Measurements from ENCODE around the gene PPP4R1. TPM values are rescaled to one million over a fixed set of nuclear protein-coding genes. Genes with fewer than 3 reads are reported as not detected.
"Not testable (repeated sequence)": the region's sequence is repeated elsewhere in the genome, so short reads cannot be mapped to it uniquely, and the experiment has no call there.

The PPP4R1 gene
- total RNA-seq, 1 experiment from 2014 or later = 45.1 TPM

- Histone ChIP-seq H3K27me3 (no peaks in the 10 kb centered on the region), H3K36me3 (peaks cover 37% of the 10 kb centered on the region), H3K9me3 (no peaks in the 10 kb centered on the region), H3K4me3 (no peak overlapping the region)
- no peak for DNase-seq
Observed at GRCh38 chr18:9609190-9609589, 5.2 kb downstream of the PPP4R1 start.

- Histone ChIP-seq H3K9me3 (no peaks in the 10 kb centered on the region), H3K4me3 (no peak overlapping the region), H3K27me3 (no peaks in the 10 kb centered on the region), H3K36me3 (peaks cover 37% of the 10 kb centered on the region)
- DNase-seq = no peak
Observed at GRCh38 chr18:9608728-9609127, 5.6 kb downstream of the PPP4R1 start.

- no peaks in the 10 kb centered on the region for H3K9me3 ChIP-seq
- peaks cover 37% of the 10 kb centered on the region for H3K36me3 ChIP-seq
- H3K27me3 ChIP-seq = no peaks in the 10 kb centered on the region
- no peak for DNase-seq
- no peak overlapping the region for H3K4me3 ChIP-seq
Observed at GRCh38 chr18:9608298-9608697, 6.1 kb downstream of the PPP4R1 start.

- H3K36me3 ChIP-seq = peaks cover 39% of the 10 kb centered on the region
- not testable (repeated sequence) for H3K27me3 ChIP-seq, DNase-seq, H3K4me3 ChIP-seq, H3K9me3 ChIP-seq
Observed at GRCh38 chr18:9607111-9607510, 7.2 kb downstream of the PPP4R1 start.

GRCh38 chr18:9606039-9606438, 8.3 kb downstream of the PPP4R1 start:
- H3K9me3 ChIP-seq = peaks cover 9% of the 10 kb centered on the region
- no peak for DNase-seq
- no peak overlapping the region for H3K4me3 ChIP-seq
- no peaks in the 10 kb centered on the region for H3K27me3 ChIP-seq
- peaks cover 37% of the 10 kb centered on the region for H3K36me3 ChIP-seq

- H3K9me3 ChIP-seq = peaks cover 24% of the 10 kb centered on the region
- no peak for DNase-seq
- peaks cover 39% of the 10 kb centered on the region for H3K36me3 ChIP-seq
- H3K27me3 ChIP-seq = no peaks in the 10 kb centered on the region
- H3K4me3 ChIP-seq = no peak overlapping the region
Observed at GRCh38 chr18:9604348-9604747, 10.0 kb downstream of the PPP4R1 start.

- peaks cover 35% of the 10 kb centered on the region for H3K36me3 ChIP-seq
- peaks cover 27% of the 10 kb centered on the region for H3K9me3 ChIP-seq
- DNase-seq = no peak
- H3K27me3 ChIP-seq = no peaks in the 10 kb centered on the region
- no peak overlapping the region for H3K4me3 ChIP-seq
Observed at GRCh38 chr18:9599328-9599727, 15.0 kb downstream of the PPP4R1 start.

GRCh38 chr18:9597609-9598008, 16.8 kb downstream of the PPP4R1 start:
- DNase-seq = no peak
- Histone ChIP-seq H3K27me3 (no peaks in the 10 kb centered on the region), H3K9me3 (peaks cover 27% of the 10 kb centered on the region), H3K4me3 (no peak overlapping the region), H3K36me3 (peaks cover 46% of the 10 kb centered on the region)

- Histone ChIP-seq H3K27me3 (no peaks in the 10 kb centered on the region), H3K9me3 (peaks cover 26% of the 10 kb centered on the region), H3K36me3 (peaks cover 49% of the 10 kb centered on the region), H3K4me3 (no peak overlapping the region)
- no peak for DNase-seq
Observed at GRCh38 chr18:9596843-9597526, 17.4 kb downstream of the PPP4R1 start.

- peaks cover 48% of the 10 kb centered on the region for H3K36me3 ChIP-seq
- H3K4me3 ChIP-seq = no peak overlapping the region
- H3K27me3 ChIP-seq = no peaks in the 10 kb centered on the region
- no peak for DNase-seq
- H3K9me3 ChIP-seq = peaks cover 19% of the 10 kb centered on the region
Observed at GRCh38 chr18:9596226-9596625, 18.1 kb downstream of the PPP4R1 start.

GRCh38 chr18:9594823-9595596, 19.3 kb downstream of the PPP4R1 start:
- DNase-seq = no peak
- peak overlapping the region; percentile 12; the same call in 1 of the 2 replicates for H3K4me3 ChIP-seq

GRCh38 chr18:9587924-9588323, 26.4 kb downstream of the PPP4R1 start:
- Histone ChIP-seq H3K27me3 (no peaks in the 10 kb centered on the region), H3K4me3 (no peak overlapping the region), H3K36me3 (peaks cover 62% of the 10 kb centered on the region), H3K9me3 (no peaks in the 10 kb centered on the region; the same call in 1 of the 2 replicates)
- DNase-seq = no peak

More at GRCh38 chr18:9594823-9595596, 19.3 kb downstream of the PPP4R1 start:
- Histone ChIP-seq H3K27me3 (no peaks in the 10 kb centered on the region), H3K36me3 (peaks cover 47% of the 10 kb centered on the region), H3K9me3 (peaks cover 9% of the 10 kb centered on the region)

- Histone ChIP-seq H3K27me3 (no peaks in the 10 kb centered on the region), H3K36me3 (peaks cover 64% of the 10 kb centered on the region), H3K4me3 (no peak overlapping the region), H3K9me3 (peaks cover 8% of the 10 kb centered on the region; the same call in 1 of the 2 replicates)
- no peak for DNase-seq
Observed at GRCh38 chr18:9586814-9587213, 27.5 kb downstream of the PPP4R1 start.

GRCh38 chr18:9581667-9582066, 32.7 kb downstream of the PPP4R1 start:
- no peak for DNase-seq
- H3K36me3 ChIP-seq = peaks cover 57% of the 10 kb centered on the region
- H3K9me3 ChIP-seq = peaks cover 8% of the 10 kb centered on the region; the same call in 1 of the 2 replicates
- H3K27me3 ChIP-seq = no peaks in the 10 kb centered on the region
- H3K4me3 ChIP-seq = no peak overlapping the region

- Histone ChIP-seq H3K36me3 (peaks cover 65% of the 10 kb centered on the region), H3K4me3 (no peak overlapping the region), H3K27me3 (no peaks in the 10 kb centered on the region), H3K9me3 (peaks cover 8% of the 10 kb centered on the region; the same call in 1 of the 2 replicates)
- no peak for DNase-seq
Observed at GRCh38 chr18:9578306-9578705, 36.1 kb downstream of the PPP4R1 start.

GRCh38 chr18:9577361-9577760, 37.0 kb downstream of the PPP4R1 start:
- no peak for DNase-seq
- Histone ChIP-seq H3K36me3 (peaks cover 61% of the 10 kb centered on the region), H3K4me3 (no peak overlapping the region), H3K27me3 (no peaks in the 10 kb centered on the region), H3K9me3 (0 out of 2 replicates have a peak, but pooled peaks cover 4% of the 10 kb centered on the region)

GRCh38 chr18:9575558-9575957, 38.8 kb downstream of the PPP4R1 start:
- DNase-seq = no peak
- Histone ChIP-seq H3K4me3 (no peak overlapping the region), H3K9me3 (no peaks in the 10 kb centered on the region), H3K36me3 (peaks cover 59% of the 10 kb centered on the region), H3K27me3 (no peaks in the 10 kb centered on the region)

Measured in MG63 (cell line).